Caco-2 (cell line): Measurements from ENCODE around the gene SMC1B. TPM values are rescaled to one million over a fixed set of nuclear protein-coding genes. Genes with fewer than 3 reads are reported as not detected.
"Not testable (repeated sequence)": the region's sequence is repeated elsewhere in the genome, so short reads cannot be mapped to it uniquely, and the experiment has no call there.

Source experiments
- BruUV-seq: library from RNA; stranded (reverse); fragments of 400-500 nt; replicated peaks from 2 replicates; lab custom pipeline; 2021; lab: Mats Ljungman, UMichigan
- CTCF ChIA-PET: fragments of 300-600 bp; sonication (Branson Sonifier 250); formaldehyde crosslinking; loops from one replicate; lab custom pipeline; 2022; ENCODE audit warnings: antibody characterized with exemption; lab: Charles Lee
- POLR2A ChIA-PET: fragments of 300-600 bp; sonication (Branson Sonifier 250); formaldehyde crosslinking; loops from one replicate; lab custom pipeline; 2022; ENCODE audit warnings: antibody characterized with exemption; lab: Charles Lee
- DNase-seq, 2 experiments: peaks; one replicate each; pipeline versions ENCODE4 v3.0.0 to v3.0.0-alpha.2; 2020 to 2022
- H3K27me3 ChIP-seq: replicated peaks from 2 replicates; pipeline ENCODE4 v1.6.0; 2011; ENCODE audit warnings: low read length; ENCODE audit not compliant: control insufficient read depth, insufficient read depth
- H3K36me3 ChIP-seq: 2 replicates; pipeline ENCODE4 v1.5.1; 2011; ENCODE audit warnings: low read length; ENCODE audit not compliant: control insufficient read depth, insufficient read depth
- H3K4me1 ChIP-seq: fragments of 250-450 bp; sonication (Bioruptor Pico); 2 replicates; pipeline ENCODE4 v1.5.1; 2020; ENCODE audit warnings: mild to moderate bottlenecking
- H3K4me3 ChIP-seq: 2 replicates; pipeline ENCODE4 v1.5.1; 2011; ENCODE audit warnings: low read depth, mild to moderate bottlenecking, control low read depth, low read length
- H3K9me3 ChIP-seq: fragments of 250-450 bp; sonication (Bioruptor Pico); 2 replicates; pipeline ENCODE4 v1.5.1; 2020; ENCODE audit warnings: mild to moderate bottlenecking, moderate library complexity
- H3K27ac Mint-ChIP-seq: one replicate; pipeline ENCODE4 v1.8.0; 2022; ENCODE audit warnings: mixed read lengths; ENCODE audit not compliant: unreplicated experiment
- H3K27me3 Mint-ChIP-seq: one replicate; pipeline ENCODE4 v1.8.0; 2022; ENCODE audit warnings: mixed read lengths; ENCODE audit not compliant: insufficient read depth, unreplicated experiment
- H3K36me3 Mint-ChIP-seq: one replicate; pipeline ENCODE4 v1.8.0; 2022; ENCODE audit warnings: mild to moderate bottlenecking, mixed read lengths; ENCODE audit not compliant: insufficient read depth, unreplicated experiment
- H3K4me1 Mint-ChIP-seq: one replicate; pipeline ENCODE4 v1.8.0; 2022; ENCODE audit warnings: low read depth, mixed read lengths; ENCODE audit not compliant: unreplicated experiment
- H3K4me3 Mint-ChIP-seq: one replicate; pipeline ENCODE4 v1.8.0; 2022; ENCODE audit warnings: mild to moderate bottlenecking, moderate library complexity, mixed read lengths; ENCODE audit not compliant: unreplicated experiment
- H3K9me3 Mint-ChIP-seq: one replicate; pipeline ENCODE4 v1.8.0; 2022; ENCODE audit warnings: mixed read lengths; ENCODE audit not compliant: unreplicated experiment
- intact Hi-C: fragments of 100-400 bp; cut with micrococcal nuclease; formaldehyde crosslinking; loops from one replicate; pipeline ENCODE4 v1.10.0; 2022; ENCODE audit not compliant: unreplicated experiment
- total RNA-seq: library from RNA; stranded (reverse); gene quantifications from 2 replicates; pipeline ENCODE4 v1.2.3, GENCODE V29; 2022
- TF ChIP-seq, protein P1 (sequence below), 2 experiments: fragments of 200-600 bp in 1 of 2; IDR thresholded peaks; 1 replicate in 1 of 2; 2 replicates in 1 of 2; pipeline versions ENCODE4 v1.5.1 to v1.8.0; 2011 to 2022; ENCODE audit warnings: antibody characterized with exemption in 1 of 2, control low read depth in 1 of 2, inconsistent platforms in 1 of 2, low read depth in 1 of 2, low read length in 1 of 2, mild to moderate bottlenecking in 1 of 2, moderate library complexity in 1 of 2; ENCODE audit not compliant: insufficient read depth in 1 of 2, severe bottlenecking in 1 of 2, unreplicated experiment in 1 of 2

The SMC1B gene
- total RNA-seq, 1 experiment from 2014 or later = 5.3 TPM

DNA sequence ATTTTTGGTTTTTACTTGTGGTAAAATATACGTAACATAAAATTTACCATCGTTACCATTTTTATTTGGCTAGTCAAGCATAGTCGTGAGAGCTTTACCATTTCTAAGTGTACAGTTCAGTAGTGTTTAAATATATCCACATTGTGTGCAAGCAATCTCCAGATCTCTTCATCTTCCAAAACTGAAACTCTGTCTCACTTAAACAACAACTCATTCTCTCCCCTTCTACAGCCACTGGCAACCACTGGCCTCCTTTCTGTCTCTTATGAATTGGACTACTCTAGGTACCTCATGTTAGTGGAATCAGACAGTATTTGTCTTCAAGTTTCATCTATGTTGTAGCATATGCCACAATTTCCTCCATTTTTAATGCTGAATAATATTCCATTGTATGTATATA is 37.4 kb downstream of the SMC1B start:
- H3K9me3 ChIP-seq = no peaks in the 10 kb centered on the region
- intact Hi-C loops = no loop called here
- no peaks in the 10 kb centered on the region for H3K4me1 Mint-ChIP-seq
- no peak for DNase-seq
- TF ChIP-seq, protein P1, sequence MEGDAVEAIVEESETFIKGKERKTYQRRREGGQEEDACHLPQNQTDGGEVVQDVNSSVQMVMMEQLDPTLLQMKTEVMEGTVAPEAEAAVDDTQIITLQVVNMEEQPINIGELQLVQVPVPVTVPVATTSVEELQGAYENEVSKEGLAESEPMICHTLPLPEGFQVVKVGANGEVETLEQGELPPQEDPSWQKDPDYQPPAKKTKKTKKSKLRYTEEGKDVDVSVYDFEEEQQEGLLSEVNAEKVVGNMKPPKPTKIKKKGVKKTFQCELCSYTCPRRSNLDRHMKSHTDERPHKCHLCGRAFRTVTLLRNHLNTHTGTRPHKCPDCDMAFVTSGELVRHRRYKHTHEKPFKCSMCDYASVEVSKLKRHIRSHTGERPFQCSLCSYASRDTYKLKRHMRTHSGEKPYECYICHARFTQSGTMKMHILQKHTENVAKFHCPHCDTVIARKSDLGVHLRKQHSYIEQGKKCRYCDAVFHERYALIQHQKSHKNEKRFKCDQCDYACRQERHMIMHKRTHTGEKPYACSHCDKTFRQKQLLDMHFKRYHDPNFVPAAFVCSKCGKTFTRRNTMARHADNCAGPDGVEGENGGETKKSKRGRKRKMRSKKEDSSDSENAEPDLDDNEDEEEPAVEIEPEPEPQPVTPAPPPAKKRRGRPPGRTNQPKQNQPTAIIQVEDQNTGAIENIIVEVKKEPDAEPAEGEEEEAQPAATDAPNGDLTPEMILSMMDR (IDR thresholded peaks at IDR 0.05; ENCODE audit: insufficient read depth in 1 of 2, low read depth in 1 of 2, low read length in 1 of 2, severe bottlenecking in 1 of 2, unreplicated experiment in 1 of 2) = no peak
- no peaks in the 10 kb centered on the region for H3K4me1 ChIP-seq
- H3K27me3 ChIP-seq = no peaks in the 10 kb centered on the region
- H3K27ac Mint-ChIP-seq = no peak overlapping the region
- ChIA-PET POLR2A (no interaction called here), CTCF (no interaction called here)
- H3K4me3 ChIP-seq = no peak overlapping the region
- no peaks in the 10 kb centered on the region for H3K36me3 ChIP-seq
- no TSS peak for BruUV-seq
- no peak overlapping the region for H3K4me3 Mint-ChIP-seq
- H3K36me3 Mint-ChIP-seq = no peaks in the 10 kb centered on the region
- peaks cover 14% of the 10 kb centered on the region for H3K9me3 Mint-ChIP-seq
- H3K27me3 Mint-ChIP-seq = no peaks in the 10 kb centered on the region

DNA sequence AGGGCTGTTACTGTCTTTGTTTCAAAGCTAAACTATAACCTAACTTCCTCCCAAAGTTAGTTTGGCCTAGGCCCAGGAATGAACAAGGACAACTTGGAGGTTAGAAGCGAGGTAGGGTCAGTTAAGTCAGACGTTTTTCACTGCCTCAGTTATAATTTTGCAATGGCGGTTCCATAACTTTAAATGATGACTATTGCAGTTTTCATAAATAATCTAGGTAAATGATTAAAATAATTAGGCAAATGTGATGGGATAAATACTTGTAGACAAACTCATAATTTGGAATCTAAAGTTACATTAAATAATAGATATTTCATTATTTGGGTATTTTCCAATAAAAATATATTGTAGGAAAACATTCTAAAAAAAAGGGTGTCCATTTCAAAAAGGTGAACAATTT is 39.8 kb downstream of the SMC1B start:
- not testable (repeated sequence) for BruUV-seq

DNA sequence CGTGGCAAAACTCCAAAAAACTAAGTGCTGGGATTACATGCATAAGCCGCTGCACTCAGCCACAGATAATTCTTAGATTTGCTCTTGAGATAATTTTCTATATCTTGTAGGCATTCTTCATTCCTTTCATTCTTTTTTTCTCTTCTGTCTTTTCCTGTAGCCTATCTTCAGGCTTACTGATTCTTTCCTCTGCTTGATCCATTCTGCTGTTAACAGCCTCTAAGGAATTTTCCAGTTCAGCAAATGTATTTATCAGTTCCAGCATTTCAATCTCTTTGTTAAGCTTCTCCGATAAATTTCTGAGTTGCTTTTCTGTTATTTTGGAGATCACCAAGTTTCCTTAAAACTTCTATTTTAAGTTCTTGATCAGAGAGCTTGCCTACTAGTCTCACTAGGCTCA is 46.7 kb downstream of the SMC1B start:
- H3K4me3 Mint-ChIP-seq = no peak overlapping the region
- ChIA-PET CTCF (no interaction called here), POLR2A (no interaction called here)
- peaks cover 6% of the 10 kb centered on the region for H3K36me3 Mint-ChIP-seq
- no TSS peak for BruUV-seq
- intact Hi-C loops = no loop called here
- TF ChIP-seq, protein P1 (IDR thresholded peaks at IDR 0.05; ENCODE audit: insufficient read depth in 1 of 2, low read depth in 1 of 2, low read length in 1 of 2, severe bottlenecking in 1 of 2, unreplicated experiment in 1 of 2) = no peak
- H3K4me1 ChIP-seq = no peaks in the 10 kb centered on the region
- H3K4me1 Mint-ChIP-seq = no peaks in the 10 kb centered on the region
- no peak for DNase-seq
- H3K27me3 Mint-ChIP-seq = no peaks in the 10 kb centered on the region
- H3K9me3 ChIP-seq = peaks cover 13% of the 10 kb centered on the region
- H3K9me3 Mint-ChIP-seq = peaks cover 10% of the 10 kb centered on the region
- no peak overlapping the region for H3K27ac Mint-ChIP-seq
- no peak overlapping the region for H3K4me3 ChIP-seq
- no peaks in the 10 kb centered on the region for H3K36me3 ChIP-seq
- no peaks in the 10 kb centered on the region for H3K27me3 ChIP-seq

More for the DNA sequence above, 39.8 kb downstream of the SMC1B start:
- H3K36me3 ChIP-seq, H3K4me3 ChIP-seq, H3K4me1 ChIP-seq, H3K36me3 Mint-ChIP-seq, intact Hi-C loops, H3K27me3 ChIP-seq, DNase-seq, H3K4me3 Mint-ChIP-seq, H3K27me3 Mint-ChIP-seq, H3K27ac Mint-ChIP-seq, CTCF ChIA-PET, H3K9me3 ChIP-seq, H3K4me1 Mint-ChIP-seq, POLR2A ChIA-PET: not testable (repeated sequence)
- peaks cover 14% of the 10 kb centered on the region for H3K9me3 Mint-ChIP-seq

DNA sequence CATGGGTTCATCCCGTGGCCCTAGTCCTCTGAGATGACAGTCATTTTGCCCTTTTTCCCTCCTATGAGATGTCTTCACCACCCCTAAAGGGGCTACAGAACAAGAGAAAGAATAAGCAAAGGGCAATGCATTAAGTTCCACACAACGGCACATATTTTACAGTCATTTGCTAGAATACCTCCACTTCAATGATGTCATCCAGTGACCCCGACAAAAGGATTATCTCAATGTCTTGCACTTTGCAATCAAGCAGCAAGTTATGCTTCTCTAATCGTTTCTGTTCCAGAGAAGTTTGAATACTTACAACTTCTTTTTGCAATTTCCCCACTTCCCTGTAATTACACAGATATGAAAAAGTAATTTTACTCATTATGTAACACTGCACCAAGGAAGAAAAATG is 53.8 kb downstream of the SMC1B start:
- Mint-ChIP-seq H3K4me3 (no peak overlapping the region), H3K27me3 (no peaks in the 10 kb centered on the region), H3K9me3 (no peaks in the 10 kb centered on the region), H3K4me1 (no peaks in the 10 kb centered on the region), H3K36me3 (peaks cover 4% of the 10 kb centered on the region), H3K27ac (no peak overlapping the region)
- TF ChIP-seq, protein P1 (IDR thresholded peaks at IDR 0.05; ENCODE audit: insufficient read depth in 1 of 2, low read depth in 1 of 2, low read length in 1 of 2, severe bottlenecking in 1 of 2, unreplicated experiment in 1 of 2) = no peak
- Histone ChIP-seq H3K9me3 (no peaks in the 10 kb centered on the region), H3K27me3 (no peaks in the 10 kb centered on the region), H3K36me3 (no peaks in the 10 kb centered on the region), H3K4me1 (no peaks in the 10 kb centered on the region), H3K4me3 (no peak overlapping the region)
- CTCF ChIA-PET = no interaction called here
- POLR2A ChIA-PET = no interaction called here
- no TSS peak for BruUV-seq
- intact Hi-C loops = no loop called here
- DNase-seq = no peak
